Measurements from ENCODE around the gene FNDC1. TPM values are rescaled to one million over a fixed set of nuclear protein-coding genes. Genes with fewer than 3 reads are reported as not detected.
"Not testable (repeated sequence)": the region's sequence is repeated elsewhere in the genome, so short reads cannot be mapped to it uniquely, and the experiment has no call there.

The FNDC1 gene
- total RNA-seq, 2 donors from 2014 or later = 0.09 to 0.51 TPM

- Histone ChIP-seq H3K36me3 (no peaks in the 10 kb centered on the region), H3K27ac (no peak overlapping the region), H3K4me3 (no peak overlapping the region), H3K9me3 (no peaks in the 10 kb centered on the region), H3K27me3 (replicated peaks; ENCODE audit: insufficient read depth) (no peaks in the 10 kb centered on the region), H3K4me1 (replicated peaks) (no peaks in the 10 kb centered on the region)
- WGBS = 86% methylated on average over 1 of the region's 1 CpG
- TF ChIP-seq POLR2A (IDR thresholded peaks at IDR 0.05) = no peak
- TF ChIP-seq POLR2AphosphoS5 (IDR thresholded peaks at IDR 0.05) = no peak
- TF ChIP-seq CTCF (IDR thresholded peaks at IDR 0.05) = no peak
- DNase-seq (ENCODE audit: low spot score) = no peak
- intact Hi-C loops (cut with DNase I) = no loop called here
Observed at GRCh38 chr6:159268511-159268910, 99.3 kb downstream of the FNDC1 start.

GRCh38 chr6:159271257-159271656 is 102.1 kb downstream of the FNDC1 start:
- Histone ChIP-seq H3K27ac (no peak overlapping the region), H3K4me1 (replicated peaks) (no peaks in the 10 kb centered on the region), H3K36me3 (no peaks in the 10 kb centered on the region), H3K9me3 (no peaks in the 10 kb centered on the region), H3K27me3 (replicated peaks; ENCODE audit: insufficient read depth) (no peaks in the 10 kb centered on the region), H3K4me3 (no peak overlapping the region)
- intact Hi-C loops (cut with DNase I) = no loop called here
- DNase-seq (ENCODE audit: low spot score) = no peak
- WGBS = 82% methylated on average over 10 of the region's 10 CpGs
- TF ChIP-seq POLR2A (IDR thresholded peaks at IDR 0.05) (no peak), POLR2AphosphoS5 (IDR thresholded peaks at IDR 0.05) (no peak), CTCF (IDR thresholded peaks at IDR 0.05) (no peak)

- Histone ChIP-seq H3K4me1 (replicated peaks) (no peaks in the 10 kb centered on the region), H3K27ac (no peak overlapping the region), H3K9me3 (no peaks in the 10 kb centered on the region), H3K36me3 (no peaks in the 10 kb centered on the region), H3K27me3 (replicated peaks; ENCODE audit: insufficient read depth) (no peaks in the 10 kb centered on the region), H3K4me3 (no peak overlapping the region)
- no peak for TF ChIP-seq CTCF (IDR thresholded peaks at IDR 0.05)
- no peak for TF ChIP-seq POLR2AphosphoS5 (IDR thresholded peaks at IDR 0.05)
- no peak for TF ChIP-seq POLR2A (IDR thresholded peaks at IDR 0.05)
- no peak for DNase-seq (ENCODE audit: low spot score)
- intact Hi-C loops (cut with DNase I) = no loop called here
Observed at GRCh38 chr6:159278626-159279025, 109.4 kb downstream of the FNDC1 start.

- WGBS = 52% methylated on average over 10 of the region's 10 CpGs
- no peaks in the 10 kb centered on the region for H3K27me3 ChIP-seq (replicated peaks; ENCODE audit: insufficient read depth)
- H3K36me3 ChIP-seq = no peaks in the 10 kb centered on the region
- TF ChIP-seq POLR2AphosphoS5 (IDR thresholded peaks at IDR 0.05) = no peak
- TF ChIP-seq POLR2A (IDR thresholded peaks at IDR 0.05) = no peak
- no peak for TF ChIP-seq CTCF (IDR thresholded peaks at IDR 0.05)
- no peak for DNase-seq (ENCODE audit: low spot score)
- H3K4me3 ChIP-seq = no peak overlapping the region
- no peaks in the 10 kb centered on the region for H3K4me1 ChIP-seq (replicated peaks)
- intact Hi-C loops (cut with DNase I) = no loop called here
- H3K27ac ChIP-seq = no peak overlapping the region
- H3K9me3 ChIP-seq = no peaks in the 10 kb centered on the region
Observed at GRCh38 chr6:159279790-159280277, 110.6 kb downstream of the FNDC1 start.

- H3K9me3 ChIP-seq = no peaks in the 10 kb centered on the region
- no peaks in the 10 kb centered on the region for H3K4me1 ChIP-seq (replicated peaks)
- 25% methylated on average over 5 of the region's 5 CpGs for WGBS
- no peak for TF ChIP-seq POLR2AphosphoS5 (IDR thresholded peaks at IDR 0.05)
- TF ChIP-seq POLR2A (IDR thresholded peaks at IDR 0.05) = no peak
- TF ChIP-seq CTCF (IDR thresholded peaks at IDR 0.05) = no peak
- no peak overlapping the region for H3K4me3 ChIP-seq
- H3K27ac ChIP-seq = no peak overlapping the region
- intact Hi-C loops (cut with DNase I) = no loop called here
- no peaks in the 10 kb centered on the region for H3K36me3 ChIP-seq
- no peak for DNase-seq (ENCODE audit: low spot score)
- no peaks in the 10 kb centered on the region for H3K27me3 ChIP-seq (replicated peaks; ENCODE audit: insufficient read depth)
Observed at GRCh38 chr6:159282421-159282820, 113.2 kb downstream of the FNDC1 start.

- H3K36me3 ChIP-seq; intact Hi-C loops (cut with DNase I); H3K27me3 ChIP-seq (replicated peaks; ENCODE audit: insufficient read depth); H3K27ac ChIP-seq; H3K4me3 ChIP-seq; H3K9me3 ChIP-seq; DNase-seq (ENCODE audit: low spot score); H3K4me1 ChIP-seq (replicated peaks): not testable (repeated sequence)
Observed at GRCh38 chr6:159284661-159285060, 115.5 kb downstream of the FNDC1 start.
